Neural progenitor cell (in vitro differentiated cells): Measurements from ENCODE around the gene HPRT1. TPM values are rescaled to one million over a fixed set of nuclear protein-coding genes. Genes with fewer than 3 reads are reported as not detected.
A peak's percentile ranks its signal among the peaks of the same experiment; 100 is the strongest.

ENCODE experiments used
- DNase-seq: peaks from one replicate; pipeline ENCODE4 v3.0.0-alpha.2; 2016; ENCODE audit warnings: low spot score
- H2AFZ ChIP-seq: fragments of 200-600 bp; sonication (generic); replicated peaks from 2 replicates; pipeline ENCODE4 v1.6.1; 2016; ENCODE audit warnings: antibody characterized with exemption
- H3F3A ChIP-seq: fragments of 200-600 bp; sonication (generic); 2 replicates; pipeline ENCODE4 v1.6.1; 2016; ENCODE audit warnings: antibody characterized with exemption, low read depth
- H3K27ac ChIP-seq: fragments of 200-600 bp; sonication (generic); 2 replicates; pipeline ENCODE4 v1.5.1; 2016; ENCODE audit warnings: mild to moderate bottlenecking
- H3K27me3 ChIP-seq: fragments of 200-600 bp; sonication (generic); 2 replicates; pipeline ENCODE4 v1.6.1; 2016; ENCODE audit warnings: mild to moderate bottlenecking, moderate library complexity
- H3K36me3 ChIP-seq: fragments of 200-600 bp; sonication (generic); 2 replicates; pipeline ENCODE4 v1.5.1; 2016
- H3K4me1 ChIP-seq: fragments of 200-600 bp; sonication (generic); 2 replicates; pipeline ENCODE4 v1.6.1; 2016; ENCODE audit warnings: mixed run types
- H3K4me2 ChIP-seq: fragments of 200-600 bp; sonication (generic); 2 replicates; pipeline ENCODE4 v1.6.1; 2016
- H3K4me3 ChIP-seq: fragments of 200-600 bp; sonication (generic); 2 replicates; pipeline ENCODE4 v1.5.1; 2016
- H3K79me2 ChIP-seq: fragments of 200-600 bp; sonication (generic); 2 replicates; pipeline ENCODE4 v1.6.1; 2016; ENCODE audit warnings: low read depth
- H3K9ac ChIP-seq: fragments of 200-600 bp; sonication (generic); 2 replicates; pipeline ENCODE4 v1.6.1; 2016
- H3K9me3 ChIP-seq: fragments of 200-600 bp; sonication (generic); 2 replicates; pipeline ENCODE4 v1.5.1; 2016; ENCODE audit warnings: low read depth
- H4K20me1 ChIP-seq: fragments of 200-600 bp; sonication (generic); 2 replicates; pipeline ENCODE4 v1.6.1; 2016; ENCODE audit warnings: low read depth
- H3K27ac Mint-ChIP-seq: 3 replicates; pipeline ENCODE4 v1.8.0; 2021; ENCODE audit warnings: mixed read lengths
- H3K27me3 Mint-ChIP-seq: 2 replicates; pipeline ENCODE4 v1.8.0; 2022; ENCODE audit warnings: low read depth, mild to moderate bottlenecking, inconsistent platforms, moderate library complexity, mixed read lengths; ENCODE audit not compliant: insufficient read depth
- H3K36me3 Mint-ChIP-seq: 3 replicates; pipeline ENCODE4 v1.8.0; 2021; ENCODE audit warnings: mixed read lengths
- H3K4me1 Mint-ChIP-seq: 3 replicates; pipeline ENCODE4 v1.8.0; 2021; ENCODE audit warnings: mixed read lengths
- H3K4me3 Mint-ChIP-seq: 3 replicates; pipeline ENCODE4 v1.8.0; 2021; ENCODE audit warnings: mild to moderate bottlenecking, moderate library complexity, mixed read lengths
- H3K9me3 Mint-ChIP-seq: 3 replicates; pipeline ENCODE4 v1.8.0; 2020; ENCODE audit warnings: mixed read lengths
- EZH2 ChIP-seq: fragments of 200-600 bp; sonication (generic); IDR thresholded peaks from 2 replicates; pipeline ENCODE4 v1.6.1; 2017; ENCODE audit warnings: antibody characterized with exemption, mild to moderate bottlenecking, moderate library complexity
- EZH2phosphoT487 ChIP-seq: fragments of 200-600 bp; sonication (generic); IDR thresholded peaks from 2 replicates; pipeline ENCODE4 v1.6.1; 2017; ENCODE audit warnings: antibody characterized with exemption
- total RNA-seq: library from RNA; depleted of rRNA; stranded (reverse); fragments of >200 nt; gene quantifications from 2 replicates; pipeline ENCODE4 v1.2.3, GENCODE V29; 2015; ENCODE audit warnings: low replicate concordance
- TF ChIP-seq, protein P1 (sequence below): fragments of 200-600 bp; sonication (generic); IDR thresholded peaks from 2 replicates; pipeline ENCODE4 v1.5.1; 2017; ENCODE audit warnings: antibody characterized with exemption, mild to moderate bottlenecking

HPRT1 gene
- total RNA-seq, 1 donor from 2014 or later = 20.9 TPM

DNA sequence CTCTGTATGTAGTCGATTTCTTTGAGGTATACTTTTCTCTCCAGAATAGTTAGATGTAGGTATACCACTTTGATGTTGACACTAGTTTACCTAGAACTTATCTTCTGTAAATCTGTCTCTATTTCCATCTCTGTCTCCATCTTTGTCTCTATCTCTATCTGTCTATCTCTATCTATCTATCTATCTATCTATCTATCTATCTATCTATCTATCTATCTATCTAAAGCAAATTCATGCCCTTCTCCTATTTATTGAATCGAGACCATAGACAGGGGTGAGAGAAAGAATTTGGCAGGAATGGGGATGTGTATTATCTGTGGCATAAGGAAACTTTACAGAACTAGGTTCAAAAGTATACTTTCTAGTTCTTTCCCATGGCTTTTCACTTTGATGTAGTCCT, 21.4 kb downstream of the HPRT1 start:
- Histone ChIP-seq H3K36me3 (peaks cover 2% of the 10 kb centered on the region), H3K4me1 (no peaks in the 10 kb centered on the region), H3K27me3 (no peaks in the 10 kb centered on the region), H3K4me3 (no peak overlapping the region), H3K9me3 (no peaks in the 10 kb centered on the region), H4K20me1 (no peaks in the 10 kb centered on the region), H2AFZ (no peak overlapping the region), H3K9ac (no peak overlapping the region), H3F3A (no peaks in the 10 kb centered on the region), H3K27ac (no peak overlapping the region), H3K79me2 (no peaks in the 10 kb centered on the region), H3K4me2 (no peak overlapping the region)
- H3K4me1 Mint-ChIP-seq = no peaks in the 10 kb centered on the region
- H3K36me3 Mint-ChIP-seq = peaks cover 17% of the 10 kb centered on the region
- no peaks in the 10 kb centered on the region for H3K9me3 Mint-ChIP-seq
- H3K4me3 Mint-ChIP-seq = no peak overlapping the region
- TF ChIP-seq EZH2phosphoT487 = no peak
- TF ChIP-seq, protein P1, sequence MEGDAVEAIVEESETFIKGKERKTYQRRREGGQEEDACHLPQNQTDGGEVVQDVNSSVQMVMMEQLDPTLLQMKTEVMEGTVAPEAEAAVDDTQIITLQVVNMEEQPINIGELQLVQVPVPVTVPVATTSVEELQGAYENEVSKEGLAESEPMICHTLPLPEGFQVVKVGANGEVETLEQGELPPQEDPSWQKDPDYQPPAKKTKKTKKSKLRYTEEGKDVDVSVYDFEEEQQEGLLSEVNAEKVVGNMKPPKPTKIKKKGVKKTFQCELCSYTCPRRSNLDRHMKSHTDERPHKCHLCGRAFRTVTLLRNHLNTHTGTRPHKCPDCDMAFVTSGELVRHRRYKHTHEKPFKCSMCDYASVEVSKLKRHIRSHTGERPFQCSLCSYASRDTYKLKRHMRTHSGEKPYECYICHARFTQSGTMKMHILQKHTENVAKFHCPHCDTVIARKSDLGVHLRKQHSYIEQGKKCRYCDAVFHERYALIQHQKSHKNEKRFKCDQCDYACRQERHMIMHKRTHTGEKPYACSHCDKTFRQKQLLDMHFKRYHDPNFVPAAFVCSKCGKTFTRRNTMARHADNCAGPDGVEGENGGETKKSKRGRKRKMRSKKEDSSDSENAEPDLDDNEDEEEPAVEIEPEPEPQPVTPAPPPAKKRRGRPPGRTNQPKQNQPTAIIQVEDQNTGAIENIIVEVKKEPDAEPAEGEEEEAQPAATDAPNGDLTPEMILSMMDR = no peak
- TF ChIP-seq EZH2 = no peak
- H3K27ac Mint-ChIP-seq = no peak overlapping the region
- H3K27me3 Mint-ChIP-seq = peaks cover 2% of the 10 kb centered on the region
- no peak for DNase-seq

DNA sequence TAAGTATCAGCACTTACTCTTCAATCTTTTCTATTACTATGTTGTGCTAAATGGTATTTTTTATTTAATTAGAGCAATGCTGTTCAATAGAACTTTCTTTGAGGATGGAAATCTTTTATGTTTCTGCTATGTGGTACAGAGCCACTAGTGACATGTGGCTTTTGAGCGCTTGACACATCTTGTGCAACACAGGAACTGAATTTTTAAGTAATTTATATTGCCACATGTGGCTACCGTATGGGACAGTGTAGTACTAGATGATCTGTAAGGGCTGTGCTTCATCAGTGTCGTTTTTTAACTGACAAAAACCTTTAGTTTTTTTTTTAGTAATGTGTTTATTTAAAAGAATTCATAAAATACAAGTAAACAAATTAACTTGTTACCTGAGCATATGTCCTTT, 22.4 kb downstream of the HPRT1 start:
- H3K4me1 Mint-ChIP-seq = no peaks in the 10 kb centered on the region
- no peak overlapping the region for H3K27ac ChIP-seq
- H3K27me3 ChIP-seq = no peaks in the 10 kb centered on the region
- H3K9me3 Mint-ChIP-seq = no peaks in the 10 kb centered on the region
- peaks cover 2% of the 10 kb centered on the region for H3K27me3 Mint-ChIP-seq
- H3K9me3 ChIP-seq = no peaks in the 10 kb centered on the region
- DNase-seq = no peak
- H3K4me3 Mint-ChIP-seq = no peak overlapping the region
- H3F3A ChIP-seq = no peaks in the 10 kb centered on the region
- peaks cover 17% of the 10 kb centered on the region for H3K36me3 Mint-ChIP-seq
- H3K9ac ChIP-seq = no peak overlapping the region
- H3K27ac Mint-ChIP-seq = no peak overlapping the region
- no peak overlapping the region for H2AFZ ChIP-seq
- H3K36me3 ChIP-seq = peaks cover 2% of the 10 kb centered on the region
- TF ChIP-seq EZH2phosphoT487 = no peak
- TF ChIP-seq, protein P1 = no peak
- TF ChIP-seq EZH2 = no peak
- H3K79me2 ChIP-seq = no peaks in the 10 kb centered on the region
- no peak overlapping the region for H3K4me2 ChIP-seq
- no peaks in the 10 kb centered on the region for H3K4me1 ChIP-seq
- H3K4me3 ChIP-seq = no peak overlapping the region
- H4K20me1 ChIP-seq = no peaks in the 10 kb centered on the region

DNA sequence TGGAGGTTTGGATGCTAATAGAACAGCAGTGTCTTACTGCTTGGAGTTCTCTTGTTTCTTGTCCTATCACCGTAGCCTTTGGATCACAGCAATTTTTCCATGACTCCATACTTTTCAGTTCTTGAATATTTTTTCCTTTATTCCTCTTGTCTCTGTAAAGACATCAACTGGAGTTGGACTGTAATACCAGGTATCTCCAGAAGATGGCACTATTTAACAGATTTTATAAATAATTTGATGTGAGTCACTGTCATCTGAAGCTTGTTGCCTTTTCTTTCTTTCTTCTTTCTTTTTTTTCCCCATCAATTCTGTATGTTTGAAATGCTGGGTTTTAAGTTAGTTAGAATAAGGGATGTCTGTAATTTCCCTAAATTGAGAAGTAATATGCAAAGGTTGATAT, 24.1 kb downstream of the HPRT1 start:
- Mint-ChIP-seq H3K27ac (no peak overlapping the region), H3K4me1 (no peaks in the 10 kb centered on the region), H3K27me3 (no peaks in the 10 kb centered on the region), H3K36me3 (peaks cover 13% of the 10 kb centered on the region), H3K9me3 (no peaks in the 10 kb centered on the region), H3K4me3 (no peak overlapping the region)
- no peaks in the 10 kb centered on the region for H4K20me1 ChIP-seq
- no peak overlapping the region for H2AFZ ChIP-seq
- no peak overlapping the region for H3K9ac ChIP-seq
- no peaks in the 10 kb centered on the region for H3K79me2 ChIP-seq
- peaks cover 2% of the 10 kb centered on the region for H3K36me3 ChIP-seq
- DNase-seq = peak; percentile 26
- no peaks in the 10 kb centered on the region for H3K27me3 ChIP-seq
- no peak overlapping the region for H3K4me3 ChIP-seq
- no peaks in the 10 kb centered on the region for H3F3A ChIP-seq
- H3K9me3 ChIP-seq = no peaks in the 10 kb centered on the region
- H3K27ac ChIP-seq = no peak overlapping the region
- no peak overlapping the region for H3K4me2 ChIP-seq
- no peaks in the 10 kb centered on the region for H3K4me1 ChIP-seq
- TF ChIP-seq, protein P1 = peak; percentile 68
- TF ChIP-seq EZH2 = no peak
- no peak for TF ChIP-seq EZH2phosphoT487

DNA sequence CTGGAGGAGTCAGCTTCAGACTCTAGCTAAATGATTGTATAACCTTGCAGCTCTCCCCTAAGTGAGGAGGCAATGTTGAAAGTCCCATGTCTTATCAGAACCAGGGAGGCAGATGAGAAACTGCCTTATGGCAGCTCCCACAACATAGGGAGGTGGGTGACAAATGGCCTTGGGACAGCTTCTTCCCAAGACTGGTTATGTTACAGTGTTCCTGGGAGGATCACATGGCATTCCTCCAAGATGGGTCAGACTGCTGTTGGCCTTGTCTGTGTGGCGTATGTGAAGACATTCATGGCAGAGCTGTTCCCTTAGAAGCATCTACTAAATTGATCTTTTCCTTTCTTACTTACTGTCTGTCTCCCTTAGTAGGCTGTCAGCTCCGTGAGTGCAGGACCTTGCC, 42.0 kb downstream of the HPRT1 start:
- H3K9me3 Mint-ChIP-seq = no peaks in the 10 kb centered on the region

More for the DNA sequence above, 42.0 kb downstream of the HPRT1 start:
- Mint-ChIP-seq H3K27ac (no peak overlapping the region), H3K4me1 (no peaks in the 10 kb centered on the region), H3K4me3 (no peak overlapping the region), H3K27me3 (no peaks in the 10 kb centered on the region), H3K36me3 (peaks cover 36% of the 10 kb centered on the region)
- Histone ChIP-seq H3K4me1 (no peaks in the 10 kb centered on the region), H3K9ac (no peak overlapping the region), H3K4me3 (no peak overlapping the region), H3K4me2 (no peak overlapping the region), H3K79me2 (no peaks in the 10 kb centered on the region), H4K20me1 (no peaks in the 10 kb centered on the region), H3K36me3 (no peaks in the 10 kb centered on the region), H3K9me3 (no peaks in the 10 kb centered on the region), H3K27me3 (no peaks in the 10 kb centered on the region), H2AFZ (no peak overlapping the region), H3K27ac (no peak overlapping the region), H3F3A (no peaks in the 10 kb centered on the region)
- no peak for DNase-seq
- TF ChIP-seq EZH2 (no peak), EZH2phosphoT487 (no peak)
- TF ChIP-seq, protein P1 = no peak
